ENCODE measurements around the gene TIMM22. TPM values are rescaled to one million over a fixed set of nuclear protein-coding genes. Genes with fewer than 3 reads are reported as not detected.

TIMM22 gene
- total RNA-seq, 1 donor: 10.5 TPM

- H3K79me2 ChIP-seq (ENCODE audit: insufficient read depth, low read length): peaks cover 29% of the 10 kb centered on the region
- H2AFZ ChIP-seq (ENCODE audit: low read length): no peak overlapping the region
- H3K27ac ChIP-seq (ENCODE audit: low read depth, low read length): peak overlapping the region; percentile 87
- H3K36me3 ChIP-seq (ENCODE audit: insufficient read depth, low read length): peaks cover 55% of the 10 kb centered on the region
- peak; percentile 98 for DNase-seq (ENCODE audit: insufficient read length, low spot score, missing footprints)
- no peaks in the 10 kb centered on the region for H3K27me3 ChIP-seq (ENCODE audit: insufficient read depth, low read length)
- H3K4me2 ChIP-seq (ENCODE audit: insufficient read depth, low read length): peak overlapping the region; percentile 65
- H3K9me3 ChIP-seq (ENCODE audit: low read depth, low read length): no peaks in the 10 kb centered on the region
- peaks cover 59% of the 10 kb centered on the region for H3K4me1 ChIP-seq (ENCODE audit: insufficient read depth, low read length)
- no peak overlapping the region for H3K4me3 ChIP-seq (ENCODE audit: insufficient read depth, low read length)
- H4K20me1 ChIP-seq (ENCODE audit: insufficient read depth, low read length): peaks cover 63% of the 10 kb centered on the region
- no peak for TF ChIP-seq CTCF (IDR thresholded peaks at IDR 0.05; ENCODE audit: extremely low read depth, low read depth, low read length)
These were observed 4.9 kb downstream of the TIMM22 start for GRCh38 chr17:1001640-1002411.

GRCh38 chr17:1002412-1002753, 5.5 kb downstream of the TIMM22 start:
- no peak for TF ChIP-seq CTCF (IDR thresholded peaks at IDR 0.05; ENCODE audit: extremely low read depth, low read depth, low read length)
- Histone ChIP-seq H3K9me3 (ENCODE audit: low read depth, low read length) (no peaks in the 10 kb centered on the region), H3K27me3 (ENCODE audit: insufficient read depth, low read length) (no peaks in the 10 kb centered on the region), H2AFZ (ENCODE audit: low read length) (no peak overlapping the region), H3K36me3 (ENCODE audit: insufficient read depth, low read length) (peaks cover 59% of the 10 kb centered on the region), H3K4me3 (ENCODE audit: insufficient read depth, low read length) (no peak overlapping the region), H3K79me2 (ENCODE audit: insufficient read depth, low read length) (peaks cover 24% of the 10 kb centered on the region), H3K4me1 (ENCODE audit: insufficient read depth, low read length) (peaks cover 59% of the 10 kb centered on the region), H4K20me1 (ENCODE audit: insufficient read depth, low read length) (peaks cover 63% of the 10 kb centered on the region), H3K4me2 (ENCODE audit: insufficient read depth, low read length) (peak overlapping the region; percentile 65), H3K27ac (ENCODE audit: low read depth, low read length) (peak overlapping the region; percentile 87)
- DNase-seq (ENCODE audit: insufficient read length, low spot score, missing footprints): peak; percentile 80

GRCh38 chr17:1002771-1003555, 6.0 kb downstream of the TIMM22 start:
- Histone ChIP-seq H3K4me2 (ENCODE audit: insufficient read depth, low read length) (peak overlapping the region; percentile 65), H3K4me1 (ENCODE audit: insufficient read depth, low read length) (peaks cover 54% of the 10 kb centered on the region), H2AFZ (ENCODE audit: low read length) (no peak overlapping the region), H3K4me3 (ENCODE audit: insufficient read depth, low read length) (no peak overlapping the region), H3K9me3 (ENCODE audit: low read depth, low read length) (no peaks in the 10 kb centered on the region), H3K27ac (ENCODE audit: low read depth, low read length) (peak overlapping the region; percentile 87), H3K36me3 (ENCODE audit: insufficient read depth, low read length) (peaks cover 65% of the 10 kb centered on the region), H3K79me2 (ENCODE audit: insufficient read depth, low read length) (peaks cover 19% of the 10 kb centered on the region), H4K20me1 (ENCODE audit: insufficient read depth, low read length) (peaks cover 61% of the 10 kb centered on the region), H3K27me3 (ENCODE audit: insufficient read depth, low read length) (no peaks in the 10 kb centered on the region)
- peak; percentile 97 for DNase-seq (ENCODE audit: insufficient read length, low spot score, missing footprints)
- TF ChIP-seq CTCF (IDR thresholded peaks at IDR 0.05; ENCODE audit: extremely low read depth, low read depth, low read length): no peak

- Histone ChIP-seq H4K20me1 (ENCODE audit: insufficient read depth, low read length) (peaks cover 55% of the 10 kb centered on the region), H3K27ac (ENCODE audit: low read depth, low read length) (no peak overlapping the region), H3K4me3 (ENCODE audit: insufficient read depth, low read length) (no peak overlapping the region), H3K36me3 (ENCODE audit: insufficient read depth, low read length) (peaks cover 65% of the 10 kb centered on the region), H3K79me2 (ENCODE audit: insufficient read depth, low read length) (peaks cover 12% of the 10 kb centered on the region), H3K27me3 (ENCODE audit: insufficient read depth, low read length) (no peaks in the 10 kb centered on the region), H3K4me2 (ENCODE audit: insufficient read depth, low read length) (no peak overlapping the region), H3K4me1 (ENCODE audit: insufficient read depth, low read length) (peaks cover 48% of the 10 kb centered on the region), H3K9me3 (ENCODE audit: low read depth, low read length) (no peaks in the 10 kb centered on the region), H2AFZ (ENCODE audit: low read length) (no peak overlapping the region)
- TF ChIP-seq CTCF (IDR thresholded peaks at IDR 0.05; ENCODE audit: extremely low read depth, low read depth, low read length): no peak
- DNase-seq (ENCODE audit: insufficient read length, low spot score, missing footprints): peak; percentile 58
These were observed 6.7 kb downstream of the TIMM22 start for GRCh38 chr17:1003633-1003971.
